Panc1 (cell line): ENCODE measurements around the gene CEP85L. TPM values are rescaled to one million over a fixed set of nuclear protein-coding genes. Genes with fewer than 3 reads are reported as not detected.

Experiments
- ATAC-seq: fragments of 200-7000 bp; cut with Tn5 transposase; 2 replicates; pipeline ENCODE4 v1.9.1; 2020; ENCODE audit warnings: mild to moderate bottlenecking, moderate library complexity
- BruUV-seq: library from RNA; stranded (reverse); fragments of 400-500 nt; replicated peaks from 2 replicates; lab custom pipeline; 2021; lab: Mats Ljungman, UMichigan
- CTCF ChIA-PET: fragments of 300-600 bp; sonication (Branson Sonifier 250); formaldehyde crosslinking; loops from one replicate; lab custom pipeline; 2022; ENCODE audit warnings: antibody characterized with exemption; lab: Charles Lee
- POLR2A ChIA-PET: fragments of 300-600 bp; sonication (Branson Sonifier 250); formaldehyde crosslinking; loops from one replicate; lab custom pipeline; 2022; ENCODE audit warnings: antibody characterized with exemption; lab: Charles Lee
- DNase-seq: peaks from one replicate; pipeline ENCODE4 v3.0.0-alpha.2; 2010; ENCODE audit warnings: low read depth, low spot score
- H3K27ac ChIP-seq: 2 replicates; pipeline ENCODE4 v1.5.1; 2011; ENCODE audit warnings: mild to moderate bottlenecking, low read length, inconsistent platforms
- H3K27me3 ChIP-seq: fragments of 200-500 bp; sonication (Bioruptor generic); 2 replicates; pipeline ENCODE4 v1.6.0; 2014; ENCODE audit warnings: low read length, inconsistent platforms; ENCODE audit not compliant: control insufficient read depth, insufficient read depth
- H3K36me3 ChIP-seq: fragments of 200-500 bp; sonication (Bioruptor generic); 2 replicates; pipeline ENCODE4 v1.5.1; 2014; ENCODE audit warnings: inconsistent platforms, mild to moderate bottlenecking, low read length, moderate library complexity; ENCODE audit not compliant: control insufficient read depth, insufficient read depth
- H3K4me1 ChIP-seq: 2 replicates; pipeline ENCODE4 v1.5.1; 2011; ENCODE audit warnings: inconsistent platforms, mild to moderate bottlenecking, low read length, moderate library complexity; ENCODE audit not compliant: control insufficient read depth, insufficient read depth
- H3K4me3 ChIP-seq, 2 experiments: 2 replicates each; pipeline ENCODE4 v1.5.1; 2011 to 2012; ENCODE audit warnings: low read depth in 2 of 2, low read length in 2 of 2, mild to moderate bottlenecking in 2 of 2, inconsistent platforms in 1 of 2, moderate library complexity in 1 of 2
- H3K9me3 ChIP-seq: fragments of 200-500 bp; sonication (Bioruptor generic); 2 replicates; pipeline ENCODE4 v1.5.1; 2014; ENCODE audit warnings: low read depth, mild to moderate bottlenecking, inconsistent platforms, low read length, moderate library complexity; ENCODE audit not compliant: control insufficient read depth, insufficient read depth
- POLR2AphosphoS5 ChIP-seq: IDR thresholded peaks from 2 replicates; pipeline ENCODE4 v1.6.1; 2012; ENCODE audit warnings: mild to moderate bottlenecking, low read depth, low read length, moderate library complexity
- SIN3A ChIP-seq: IDR thresholded peaks from 2 replicates; pipeline ENCODE4 v1.6.1; 2012; ENCODE audit warnings: low read depth, mild to moderate bottlenecking, low read length, moderate library complexity, borderline replicate concordance; ENCODE audit not compliant: insufficient read depth
- TCF7L2 ChIP-seq: IDR thresholded peaks from 2 replicates; pipeline ENCODE4 v1.6.1; 2011; ENCODE audit warnings: mild to moderate bottlenecking, low read depth, low read length, inconsistent platforms
- in situ Hi-C: cut with HindIII; loops from 2 replicates; pipeline ENCODE4 v1.10.0; 2016; ENCODE audit warnings: low sequenced_read_pairs, low pct_unique_long_range_greater_than_20kb
- intact Hi-C: fragments of 100-400 bp; cut with micrococcal nuclease; formaldehyde crosslinking; loops from one replicate; pipeline ENCODE4 v1.10.0; 2022; ENCODE audit not compliant: unreplicated experiment
- total RNA-seq: library from RNA; stranded (reverse); gene quantifications from one replicate; pipeline ENCODE4 v1.2.1, GENCODE V29; 2021; ENCODE audit not compliant: unreplicated experiment
- TF ChIP-seq, protein P1 (sequence below): fragments of 450-650 bp; IDR thresholded peaks from 2 replicates; pipeline ENCODE4 v1.5.1; 2017; ENCODE audit warnings: mild to moderate bottlenecking
- TF ChIP-seq, protein P2 (sequence below), 2 experiments: IDR thresholded peaks; 2 replicates each; pipeline ENCODE4 v1.6.1; 2011 to 2012; ENCODE audit warnings: low read depth in 2 of 2, control low read depth in 1 of 2, low read length in 1 of 2, mild to moderate bottlenecking in 1 of 2, moderate library complexity in 1 of 2; ENCODE audit not compliant: insufficient read depth in 1 of 2

CEP85L gene
- total RNA-seq, 1 experiment from 2014 or later = 6.7 TPM

DNA sequence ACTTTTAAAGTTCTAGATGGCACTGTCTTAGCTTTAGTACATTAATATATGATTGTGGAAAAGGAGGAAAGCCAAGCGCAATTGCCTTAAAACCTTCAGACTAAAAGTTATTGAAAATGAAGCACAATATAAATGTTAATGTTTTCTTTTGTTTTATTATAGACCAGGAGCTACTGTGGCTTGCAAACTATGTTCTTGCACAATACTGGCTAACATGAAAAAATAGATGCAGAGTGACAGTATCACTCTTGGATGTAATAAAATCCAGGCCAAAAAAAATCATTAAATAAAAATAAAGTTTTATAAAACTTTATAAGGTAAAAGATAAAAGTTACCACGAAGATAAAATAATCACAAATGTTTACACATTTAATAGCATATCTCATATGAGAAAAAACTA, 121.6 kb downstream of the CEP85L start:
- BruUV-seq = no TSS peak

DNA sequence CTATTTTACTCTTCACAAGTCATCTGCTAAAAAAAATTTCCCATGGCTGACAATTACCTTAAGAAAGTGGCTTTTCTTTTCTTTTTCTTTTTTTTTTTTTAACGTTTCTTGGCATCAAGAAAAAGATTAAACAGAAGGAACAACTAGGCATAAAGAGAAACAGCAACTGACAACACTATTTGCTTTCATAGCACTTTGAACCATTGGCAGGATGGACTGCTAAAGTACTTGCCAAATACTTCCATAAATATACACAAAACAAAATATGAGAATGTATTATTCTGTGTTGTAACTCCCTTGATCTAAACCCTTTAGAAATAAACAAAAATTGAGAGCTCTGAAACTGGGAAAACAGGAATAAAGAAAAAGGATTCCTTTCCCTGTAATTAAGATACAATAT, 123.3 kb downstream of the CEP85L start:
- H3K36me3 ChIP-seq = no peaks in the 10 kb centered on the region
- no peak for DNase-seq
- intact Hi-C loops (no loop called here), in situ Hi-C loops (no loop called here)
- CTCF ChIA-PET = no interaction called here
- TF ChIP-seq, protein P1, sequence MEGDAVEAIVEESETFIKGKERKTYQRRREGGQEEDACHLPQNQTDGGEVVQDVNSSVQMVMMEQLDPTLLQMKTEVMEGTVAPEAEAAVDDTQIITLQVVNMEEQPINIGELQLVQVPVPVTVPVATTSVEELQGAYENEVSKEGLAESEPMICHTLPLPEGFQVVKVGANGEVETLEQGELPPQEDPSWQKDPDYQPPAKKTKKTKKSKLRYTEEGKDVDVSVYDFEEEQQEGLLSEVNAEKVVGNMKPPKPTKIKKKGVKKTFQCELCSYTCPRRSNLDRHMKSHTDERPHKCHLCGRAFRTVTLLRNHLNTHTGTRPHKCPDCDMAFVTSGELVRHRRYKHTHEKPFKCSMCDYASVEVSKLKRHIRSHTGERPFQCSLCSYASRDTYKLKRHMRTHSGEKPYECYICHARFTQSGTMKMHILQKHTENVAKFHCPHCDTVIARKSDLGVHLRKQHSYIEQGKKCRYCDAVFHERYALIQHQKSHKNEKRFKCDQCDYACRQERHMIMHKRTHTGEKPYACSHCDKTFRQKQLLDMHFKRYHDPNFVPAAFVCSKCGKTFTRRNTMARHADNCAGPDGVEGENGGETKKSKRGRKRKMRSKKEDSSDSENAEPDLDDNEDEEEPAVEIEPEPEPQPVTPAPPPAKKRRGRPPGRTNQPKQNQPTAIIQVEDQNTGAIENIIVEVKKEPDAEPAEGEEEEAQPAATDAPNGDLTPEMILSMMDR = no peak
- no peak for TF ChIP-seq SIN3A
- TF ChIP-seq POLR2AphosphoS5 = no peak
- TF ChIP-seq TCF7L2 = no peak
- TF ChIP-seq, protein P2, sequence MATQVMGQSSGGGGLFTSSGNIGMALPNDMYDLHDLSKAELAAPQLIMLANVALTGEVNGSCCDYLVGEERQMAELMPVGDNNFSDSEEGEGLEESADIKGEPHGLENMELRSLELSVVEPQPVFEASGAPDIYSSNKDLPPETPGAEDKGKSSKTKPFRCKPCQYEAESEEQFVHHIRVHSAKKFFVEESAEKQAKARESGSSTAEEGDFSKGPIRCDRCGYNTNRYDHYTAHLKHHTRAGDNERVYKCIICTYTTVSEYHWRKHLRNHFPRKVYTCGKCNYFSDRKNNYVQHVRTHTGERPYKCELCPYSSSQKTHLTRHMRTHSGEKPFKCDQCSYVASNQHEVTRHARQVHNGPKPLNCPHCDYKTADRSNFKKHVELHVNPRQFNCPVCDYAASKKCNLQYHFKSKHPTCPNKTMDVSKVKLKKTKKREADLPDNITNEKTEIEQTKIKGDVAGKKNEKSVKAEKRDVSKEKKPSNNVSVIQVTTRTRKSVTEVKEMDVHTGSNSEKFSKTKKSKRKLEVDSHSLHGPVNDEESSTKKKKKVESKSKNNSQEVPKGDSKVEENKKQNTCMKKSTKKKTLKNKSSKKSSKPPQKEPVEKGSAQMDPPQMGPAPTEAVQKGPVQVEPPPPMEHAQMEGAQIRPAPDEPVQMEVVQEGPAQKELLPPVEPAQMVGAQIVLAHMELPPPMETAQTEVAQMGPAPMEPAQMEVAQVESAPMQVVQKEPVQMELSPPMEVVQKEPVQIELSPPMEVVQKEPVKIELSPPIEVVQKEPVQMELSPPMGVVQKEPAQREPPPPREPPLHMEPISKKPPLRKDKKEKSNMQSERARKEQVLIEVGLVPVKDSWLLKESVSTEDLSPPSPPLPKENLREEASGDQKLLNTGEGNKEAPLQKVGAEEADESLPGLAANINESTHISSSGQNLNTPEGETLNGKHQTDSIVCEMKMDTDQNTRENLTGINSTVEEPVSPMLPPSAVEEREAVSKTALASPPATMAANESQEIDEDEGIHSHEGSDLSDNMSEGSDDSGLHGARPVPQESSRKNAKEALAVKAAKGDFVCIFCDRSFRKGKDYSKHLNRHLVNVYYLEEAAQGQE (IDR thresholded peaks at IDR 0.05; ENCODE audit: insufficient read depth in 1 of 2, low read depth in 2 of 2, low read length in 1 of 2) = no peak
- no peaks in the 10 kb centered on the region for H3K4me1 ChIP-seq
- no TSS peak for BruUV-seq
- no peak overlapping the region for H3K27ac ChIP-seq
- H3K27me3 ChIP-seq = no peaks in the 10 kb centered on the region
- POLR2A ChIA-PET = no interaction called here
- H3K4me3 ChIP-seq = no peak overlapping the region
- no peaks in the 10 kb centered on the region for H3K9me3 ChIP-seq
- ATAC-seq = no peak

More for the DNA sequence above, 121.6 kb downstream of the CEP85L start:
- intact Hi-C loops (no loop called here), in situ Hi-C loops (no loop called here)
- H3K27me3 ChIP-seq = no peaks in the 10 kb centered on the region
- CTCF ChIA-PET = no interaction called here
- H3K4me1 ChIP-seq = no peaks in the 10 kb centered on the region
- H3K27ac ChIP-seq = no peak overlapping the region
- no peaks in the 10 kb centered on the region for H3K36me3 ChIP-seq
- no peak for TF ChIP-seq TCF7L2
- TF ChIP-seq, protein P2 (IDR thresholded peaks at IDR 0.05; ENCODE audit: insufficient read depth in 1 of 2, low read depth in 2 of 2, low read length in 1 of 2) = no peak
- no peak for TF ChIP-seq SIN3A
- TF ChIP-seq POLR2AphosphoS5 = no peak
- TF ChIP-seq, protein P1 = no peak
- H3K4me3 ChIP-seq = no peak overlapping the region
- H3K9me3 ChIP-seq = no peaks in the 10 kb centered on the region
- DNase-seq (no peak), ATAC-seq (no peak)
- POLR2A ChIA-PET = no interaction called here
